Neuronal stem cell (in vitro differentiated cells): ENCODE data around the gene NSG1.

Experiments used
- DNase-seq: peaks from one replicate; pipeline ENCODE4 v3.0.0-alpha.2; 2013; ENCODE audit warnings: low spot score
- H2AFZ ChIP-seq: one replicate; pipeline ENCODE4 v1.6.1; 2013; ENCODE audit warnings: mild to moderate bottlenecking, low read length, inconsistent platforms
- H2AK5ac ChIP-seq: 2 replicates; pipeline ENCODE4 v1.6.1; 2013; ENCODE audit warnings: low read depth, mild to moderate bottlenecking, inconsistent platforms, low read length, moderate library complexity, mixed read lengths
- H2BK120ac ChIP-seq: 2 replicates; pipeline ENCODE4 v1.6.1; 2013; ENCODE audit warnings: low read depth, mild to moderate bottlenecking, inconsistent platforms, low read length, moderate library complexity, mixed read lengths
- H2BK12ac ChIP-seq: one replicate; pipeline ENCODE4 v1.6.1; 2013; ENCODE audit warnings: low read length, inconsistent platforms
- H2BK15ac ChIP-seq: 2 replicates; pipeline ENCODE4 v1.6.1; 2013; ENCODE audit warnings: mild to moderate bottlenecking, low read length, inconsistent platforms, mixed read lengths
- H2BK5ac ChIP-seq: one replicate; pipeline ENCODE4 v1.6.1; 2013; ENCODE audit warnings: inconsistent platforms, mild to moderate bottlenecking, low read length, moderate library complexity
- H3K14ac ChIP-seq: one replicate; pipeline ENCODE4 v1.6.1; 2013; ENCODE audit warnings: low read length, inconsistent platforms
- H3K18ac ChIP-seq: 2 replicates; pipeline ENCODE4 v1.6.1; 2013; ENCODE audit warnings: low read length, inconsistent platforms
- H3K23ac ChIP-seq: 2 replicates; pipeline ENCODE4 v1.6.1; 2013; ENCODE audit warnings: low read depth, mild to moderate bottlenecking, mixed read lengths, low read length, inconsistent platforms; ENCODE audit not compliant: poor library complexity
- H3K27ac ChIP-seq: replicated peaks from 3 replicates; pipeline ENCODE4 v1.5.1; 2013; ENCODE audit warnings: low read length, inconsistent platforms
- H3K27me3 ChIP-seq, 3 experiments: 2 replicates each; pipeline ENCODE4 v1.6.1; 2013; ENCODE audit warnings: low read length in 3 of 3, mild to moderate bottlenecking in 2 of 3, inconsistent platforms in 1 of 3, low read depth in 1 of 3, mixed read lengths in 1 of 3, moderate library complexity in 1 of 3; ENCODE audit not compliant: control insufficient read depth in 3 of 3, insufficient read depth in 3 of 3
- H3K36me3 ChIP-seq, 2 donors: replicated peaks in 1 of 2; 2 replicates each; pipeline ENCODE4 v1.6.1; 2013; ENCODE audit warnings: low read length in 2 of 2; ENCODE audit not compliant: control insufficient read depth in 2 of 2, insufficient read depth in 2 of 2
- H3K4ac ChIP-seq: 2 replicates; pipeline ENCODE4 v1.6.1; 2013; ENCODE audit warnings: inconsistent platforms, mild to moderate bottlenecking, low read length, moderate library complexity
- H3K4me1 ChIP-seq, 2 donors: 1 replicate in 1 of 2; 2 replicates in 1 of 2; pipeline ENCODE4 v1.6.1; 2013; ENCODE audit warnings: low read length in 2 of 2, low read depth in 1 of 2; ENCODE audit not compliant: control insufficient read depth in 2 of 2, insufficient read depth in 1 of 2
- H3K4me2 ChIP-seq: one replicate; pipeline ENCODE4 v1.6.1; 2013; ENCODE audit warnings: mild to moderate bottlenecking, low read length, inconsistent platforms; ENCODE audit not compliant: insufficient read depth, poor library complexity, severe bottlenecking
- H3K4me3 ChIP-seq, 2 donors: 2 replicates each; pipeline ENCODE4 v1.5.1; 2013; ENCODE audit warnings: low read length in 2 of 2, mild to moderate bottlenecking in 2 of 2, inconsistent platforms in 1 of 2, moderate library complexity in 1 of 2
- H3K79me1 ChIP-seq: one replicate; pipeline ENCODE4 v1.6.1; 2013; ENCODE audit warnings: low read depth, mild to moderate bottlenecking, inconsistent platforms, low read length, moderate library complexity
- H3K9ac ChIP-seq: one replicate; pipeline ENCODE4 v1.6.1; 2013; ENCODE audit warnings: mild to moderate bottlenecking, low read depth, low read length, inconsistent platforms; ENCODE audit not compliant: poor library complexity
- H3K9me3 ChIP-seq, 2 donors: replicated peaks in 1 of 2; 2 replicates each; pipeline versions ENCODE3 to v1.6.1; 2013; ENCODE audit warnings: low read length in 2 of 2, mild to moderate bottlenecking in 2 of 2, inconsistent platforms in 1 of 2, low read depth in 1 of 2, mixed read lengths in 1 of 2, moderate library complexity in 1 of 2; ENCODE audit not compliant: control insufficient read depth in 2 of 2, insufficient read depth in 1 of 2
- H4K8ac ChIP-seq: one replicate; pipeline ENCODE4 v1.6.1; 2013; ENCODE audit warnings: low read depth, mild to moderate bottlenecking, inconsistent platforms, low read length, moderate library complexity
- H4K91ac ChIP-seq: one replicate; pipeline ENCODE4 v1.6.1; 2013; ENCODE audit warnings: low read length, low read depth, mild to moderate bottlenecking, inconsistent platforms; ENCODE audit not compliant: poor library complexity
- WGBS, 2 donors: extraction: QIAGEN DNeasy Blood & Tissue Kit; methylation state at CpG; one replicate each; pipeline ENCODE4 v1.1.7; 2013; ENCODE audit warnings: missing lambda C conversion rate in 2 of 2, mixed read lengths in 1 of 2; ENCODE audit not compliant: insufficient read length in 2 of 2, insufficient replicate concordance in 1 of 2; ENCODE audit errors: extremely low coverage in 2 of 2; 5-methylcytosine and 5-hydroxymethylcytosine counted together

Gene NSG1

DNA sequence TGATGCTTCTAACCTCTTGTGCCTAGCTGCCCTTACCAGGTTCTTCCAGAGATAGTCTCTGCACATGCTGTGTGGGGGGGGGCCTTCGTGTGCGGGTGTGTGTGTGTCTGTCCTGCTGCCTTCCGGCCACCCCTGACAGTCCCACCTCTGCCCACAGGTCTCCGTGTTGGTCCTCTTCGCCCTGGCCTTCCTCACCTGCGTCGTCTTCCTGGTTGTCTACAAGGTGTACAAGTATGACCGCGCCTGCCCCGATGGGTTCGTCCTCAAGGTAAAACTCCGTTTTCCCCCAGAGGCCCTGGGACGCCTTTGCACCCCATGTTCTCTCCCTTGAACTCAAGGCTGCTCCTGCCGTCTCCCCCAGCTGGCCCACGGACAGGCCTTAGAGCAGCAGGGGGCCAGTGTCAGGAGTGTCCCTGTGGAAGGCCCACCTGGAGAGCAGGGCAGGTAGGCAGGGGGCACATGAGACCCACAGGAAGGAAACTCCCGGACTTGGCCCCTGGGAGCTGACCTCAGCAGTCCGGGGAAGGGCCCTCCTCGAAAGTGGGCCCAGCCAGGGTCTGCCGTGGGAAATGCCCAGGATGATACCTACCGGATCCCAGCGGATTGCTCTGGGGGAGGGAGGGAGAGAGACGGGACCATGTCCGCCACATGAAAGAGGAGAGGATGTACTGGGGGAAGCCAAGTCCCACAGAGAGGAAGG is 22.7 kb downstream of the NSG1 start:
- Histone ChIP-seq H2BK5ac (no peak overlapping the region), H2BK120ac (no peak overlapping the region), H3K4me3 (no peak overlapping the region), H3K36me3 (peaks cover 0 to 13% of the 10 kb centered on the region in 2 donors), H4K91ac (no peak overlapping the region), H3K18ac (no peak overlapping the region), H2AK5ac (no peak overlapping the region), H2BK15ac (no peak overlapping the region), H3K14ac (no peak overlapping the region), H3K9ac (no peak overlapping the region), H3K27me3 (no peaks in the 10 kb centered on the region), H2AFZ (no peak overlapping the region), H3K79me1 (no peaks in the 10 kb centered on the region), H3K9me3 (peaks cover 0 to 2% of the 10 kb centered on the region in 2 donors), H4K8ac (peak overlapping the region; percentile 19), H2BK12ac (no peak overlapping the region), H3K23ac (no peak overlapping the region), H3K4ac (no peak overlapping the region), H3K4me2 (no peak overlapping the region), H3K27ac (no peak overlapping the region), H3K4me1 (peaks cover 4 to 9% of the 10 kb centered on the region in 2 donors)
- WGBS, 2 donors = no CpG with 5 or more reads among the region's 23 CpGs
- no peak for DNase-seq

DNA sequence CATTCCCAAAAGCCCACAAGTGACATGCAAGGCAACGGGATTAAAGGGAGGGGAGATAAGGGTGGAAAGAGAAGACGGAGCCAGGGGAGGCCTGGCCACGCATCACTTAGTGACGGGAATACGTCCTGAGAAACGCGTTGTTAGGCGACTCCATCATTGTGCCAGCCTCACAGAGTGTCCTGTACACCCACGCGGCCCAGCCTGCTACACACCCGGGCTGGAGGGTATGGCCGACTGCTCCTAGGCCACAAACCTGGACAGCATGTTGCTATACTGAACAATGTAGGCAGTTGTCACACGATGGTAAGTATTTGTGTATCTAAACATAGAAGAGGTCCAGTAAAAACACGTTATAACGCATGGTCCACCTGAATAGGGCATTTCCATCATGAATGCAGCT is 23.4 kb downstream of the NSG1 start:
- no peak overlapping the region for H3K4me2 ChIP-seq
- no peak overlapping the region for H3K18ac ChIP-seq
- H2BK12ac ChIP-seq = no peak overlapping the region
- WGBS, 2 donors = no CpG with 5 or more reads among the region's 15 CpGs
- no peak for DNase-seq
- H3K27ac ChIP-seq = no peak overlapping the region
- H3K27me3 ChIP-seq = no peaks in the 10 kb centered on the region
- peaks cover 4 to 9% of the 10 kb centered on the region in 2 donors for H3K4me1 ChIP-seq
- no peak overlapping the region for H2AK5ac ChIP-seq
- H3K79me1 ChIP-seq = no peaks in the 10 kb centered on the region
- no peak overlapping the region for H3K4ac ChIP-seq
- H3K36me3 ChIP-seq = peaks cover 0 to 15% of the 10 kb centered on the region in 2 donors
- H2BK15ac ChIP-seq = no peak overlapping the region
- no peak overlapping the region for H2AFZ ChIP-seq
- H2BK120ac ChIP-seq = no peak overlapping the region
- H3K14ac ChIP-seq = no peak overlapping the region
- H4K91ac ChIP-seq = no peak overlapping the region
- H2BK5ac ChIP-seq = no peak overlapping the region
- peaks cover 0 to 3% of the 10 kb centered on the region in 2 donors for H3K9me3 ChIP-seq
- peak overlapping the region in 1 of 2 donors; percentile 1 for H3K4me3 ChIP-seq
- no peak overlapping the region for H3K9ac ChIP-seq
- peak overlapping the region; percentile 75 for H3K23ac ChIP-seq
- H4K8ac ChIP-seq = peak overlapping the region; percentile 96

DNA sequence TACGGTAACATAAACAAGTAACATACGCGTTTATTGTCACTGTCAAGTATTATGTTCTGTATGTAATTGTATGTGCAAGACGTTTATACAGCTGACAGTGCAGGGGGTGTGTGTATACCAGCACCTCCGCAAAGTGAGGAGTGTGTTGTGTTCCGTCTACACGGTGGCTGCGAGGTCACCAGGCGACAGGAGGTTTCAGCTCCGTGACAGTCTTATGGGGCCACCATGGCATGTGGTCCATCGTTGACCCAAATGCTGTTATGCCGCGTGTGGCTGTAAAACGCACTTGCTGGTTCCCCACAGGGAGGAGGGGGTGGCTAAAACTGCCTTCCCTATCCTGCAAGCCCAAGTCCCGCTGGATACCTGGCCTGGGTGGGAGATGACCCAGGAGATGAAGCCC is 25.0 kb downstream of the NSG1 start:
- no peak overlapping the region for H3K4ac ChIP-seq
- H3K4me2 ChIP-seq = no peak overlapping the region
- no CpG with 5 or more reads among the region's 15 CpGs for WGBS, 2 donors
- H3K4me3 ChIP-seq = no peak overlapping the region
- no peak for DNase-seq
- H2AK5ac ChIP-seq = no peak overlapping the region
- H3K23ac ChIP-seq = peak overlapping the region; percentile 85
- peaks cover 4 to 7% of the 10 kb centered on the region in 2 donors for H3K4me1 ChIP-seq
- no peaks in the 10 kb centered on the region for H3K27me3 ChIP-seq
- no peak overlapping the region for H2BK120ac ChIP-seq
- H2AFZ ChIP-seq = no peak overlapping the region
- no peak overlapping the region for H2BK15ac ChIP-seq
- no peaks in the 10 kb centered on the region for H3K79me1 ChIP-seq
- H3K9me3 ChIP-seq = peaks cover 0 to 8% of the 10 kb centered on the region in 2 donors
- H3K36me3 ChIP-seq = peaks cover 7 to 21% of the 10 kb centered on the region in 2 donors
- H3K18ac ChIP-seq = no peak overlapping the region
- no peak overlapping the region for H3K14ac ChIP-seq
- H2BK5ac ChIP-seq = no peak overlapping the region
- H4K8ac ChIP-seq = peak overlapping the region; percentile 96
- no peak overlapping the region for H4K91ac ChIP-seq
- H3K9ac ChIP-seq = no peak overlapping the region
- no peak overlapping the region for H2BK12ac ChIP-seq
- H3K27ac ChIP-seq = no peak overlapping the region

DNA sequence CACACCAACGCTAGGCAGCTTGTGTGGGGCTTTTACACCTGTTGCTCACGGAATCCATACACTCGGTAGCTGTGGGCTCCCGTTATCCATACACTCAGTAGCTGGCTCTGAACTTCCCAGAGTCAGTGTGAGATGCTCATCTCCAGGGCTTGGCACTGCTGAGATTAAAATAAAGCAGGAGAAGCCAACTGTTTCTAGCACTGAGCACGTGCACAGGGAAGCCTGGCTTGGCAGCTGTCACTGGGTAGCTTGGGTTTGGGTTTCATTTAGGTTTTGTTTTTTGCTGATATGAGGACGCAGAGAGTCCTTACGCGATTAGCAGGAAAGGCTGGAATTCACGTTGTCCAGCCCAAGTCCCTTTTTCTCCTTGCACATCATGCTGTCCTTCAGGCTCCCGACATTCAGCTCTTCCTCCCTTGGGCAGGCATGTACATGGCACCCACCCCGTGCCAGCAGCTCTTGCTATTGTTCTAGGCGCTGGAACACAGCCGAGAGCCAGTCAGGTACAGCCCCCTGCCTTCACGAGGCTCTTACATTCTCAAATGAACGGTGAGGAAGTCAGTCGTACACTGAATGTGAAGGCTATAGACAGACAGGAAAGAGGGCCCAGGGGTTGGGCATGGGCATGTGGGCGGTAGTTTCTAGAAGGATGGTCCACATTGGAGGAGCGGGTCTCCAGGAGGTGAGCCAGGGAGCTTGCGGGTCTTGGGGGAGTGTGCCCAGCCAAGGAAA is 25.9 kb downstream of the NSG1 start:
- DNase-seq = no peak
- no peak overlapping the region for H4K91ac ChIP-seq
- H2AFZ ChIP-seq = no peak overlapping the region
- no peak overlapping the region for H2BK12ac ChIP-seq
- peak overlapping the region; percentile 56 for H2AK5ac ChIP-seq
- no peak overlapping the region for H3K27ac ChIP-seq
- no peak overlapping the region for H3K23ac ChIP-seq
- no peak overlapping the region for H2BK120ac ChIP-seq
- peaks cover 0 to 8% of the 10 kb centered on the region in 2 donors for H3K9me3 ChIP-seq
- no peak overlapping the region for H3K18ac ChIP-seq
- H3K14ac ChIP-seq = no peak overlapping the region
- H4K8ac ChIP-seq = no peak overlapping the region
- WGBS, 2 donors = no CpG with 5 or more reads among the region's 19 CpGs
- H3K79me1 ChIP-seq = no peaks in the 10 kb centered on the region
- H3K4ac ChIP-seq = no peak overlapping the region
- peaks cover 12 to 22% of the 10 kb centered on the region in 2 donors for H3K36me3 ChIP-seq
- H3K9ac ChIP-seq = no peak overlapping the region
- H3K4me1 ChIP-seq = no peaks in the 10 kb centered on the region
- no peaks in the 10 kb centered on the region for H3K27me3 ChIP-seq
- no peak overlapping the region for H2BK15ac ChIP-seq
- no peak overlapping the region for H3K4me2 ChIP-seq
- peak overlapping the region; percentile 48 for H2BK5ac ChIP-seq
- no peak overlapping the region for H3K4me3 ChIP-seq
